Measurements from ENCODE around the gene KNCN.

Gene KNCN

DNA sequence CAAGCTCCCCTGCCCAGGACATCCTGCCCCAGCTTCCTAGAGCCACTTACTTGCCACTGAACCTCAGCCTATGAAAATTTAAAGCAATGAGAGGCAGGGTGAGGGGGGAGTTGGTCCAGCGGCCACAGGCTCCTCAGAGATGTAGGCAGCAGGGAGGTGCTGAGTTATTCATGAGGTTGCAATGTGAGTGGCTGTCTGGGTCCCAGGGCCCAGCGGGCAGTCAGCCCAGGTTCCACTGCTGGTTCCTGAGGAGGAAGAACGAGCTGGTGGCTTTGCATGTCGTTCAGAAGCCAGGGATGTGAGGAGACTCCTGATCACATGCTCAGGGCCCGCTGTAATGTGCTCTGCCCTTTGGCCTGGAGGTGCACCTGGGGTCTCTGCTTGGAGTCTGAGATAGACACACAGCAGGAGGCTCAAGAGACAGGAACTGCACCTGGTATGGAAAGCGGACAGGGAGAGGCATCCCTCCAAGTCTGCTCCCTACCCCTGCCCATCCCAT lies at the start of gene KNCN:
TSS of gene KNCN (minus strand) at position 51 of the 499 bp plus-strand sequence. CDS start 432 bp downstream, outside the sequence.
- TF ChIP-seq, protein P1, sequence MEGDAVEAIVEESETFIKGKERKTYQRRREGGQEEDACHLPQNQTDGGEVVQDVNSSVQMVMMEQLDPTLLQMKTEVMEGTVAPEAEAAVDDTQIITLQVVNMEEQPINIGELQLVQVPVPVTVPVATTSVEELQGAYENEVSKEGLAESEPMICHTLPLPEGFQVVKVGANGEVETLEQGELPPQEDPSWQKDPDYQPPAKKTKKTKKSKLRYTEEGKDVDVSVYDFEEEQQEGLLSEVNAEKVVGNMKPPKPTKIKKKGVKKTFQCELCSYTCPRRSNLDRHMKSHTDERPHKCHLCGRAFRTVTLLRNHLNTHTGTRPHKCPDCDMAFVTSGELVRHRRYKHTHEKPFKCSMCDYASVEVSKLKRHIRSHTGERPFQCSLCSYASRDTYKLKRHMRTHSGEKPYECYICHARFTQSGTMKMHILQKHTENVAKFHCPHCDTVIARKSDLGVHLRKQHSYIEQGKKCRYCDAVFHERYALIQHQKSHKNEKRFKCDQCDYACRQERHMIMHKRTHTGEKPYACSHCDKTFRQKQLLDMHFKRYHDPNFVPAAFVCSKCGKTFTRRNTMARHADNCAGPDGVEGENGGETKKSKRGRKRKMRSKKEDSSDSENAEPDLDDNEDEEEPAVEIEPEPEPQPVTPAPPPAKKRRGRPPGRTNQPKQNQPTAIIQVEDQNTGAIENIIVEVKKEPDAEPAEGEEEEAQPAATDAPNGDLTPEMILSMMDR (IDR thresholded peaks at IDR 0.05; ENCODE audit: low read depth, low read length), result no peak
- no peak for DNase-seq (ENCODE audit: extremely low read depth, low read depth)

DNA sequence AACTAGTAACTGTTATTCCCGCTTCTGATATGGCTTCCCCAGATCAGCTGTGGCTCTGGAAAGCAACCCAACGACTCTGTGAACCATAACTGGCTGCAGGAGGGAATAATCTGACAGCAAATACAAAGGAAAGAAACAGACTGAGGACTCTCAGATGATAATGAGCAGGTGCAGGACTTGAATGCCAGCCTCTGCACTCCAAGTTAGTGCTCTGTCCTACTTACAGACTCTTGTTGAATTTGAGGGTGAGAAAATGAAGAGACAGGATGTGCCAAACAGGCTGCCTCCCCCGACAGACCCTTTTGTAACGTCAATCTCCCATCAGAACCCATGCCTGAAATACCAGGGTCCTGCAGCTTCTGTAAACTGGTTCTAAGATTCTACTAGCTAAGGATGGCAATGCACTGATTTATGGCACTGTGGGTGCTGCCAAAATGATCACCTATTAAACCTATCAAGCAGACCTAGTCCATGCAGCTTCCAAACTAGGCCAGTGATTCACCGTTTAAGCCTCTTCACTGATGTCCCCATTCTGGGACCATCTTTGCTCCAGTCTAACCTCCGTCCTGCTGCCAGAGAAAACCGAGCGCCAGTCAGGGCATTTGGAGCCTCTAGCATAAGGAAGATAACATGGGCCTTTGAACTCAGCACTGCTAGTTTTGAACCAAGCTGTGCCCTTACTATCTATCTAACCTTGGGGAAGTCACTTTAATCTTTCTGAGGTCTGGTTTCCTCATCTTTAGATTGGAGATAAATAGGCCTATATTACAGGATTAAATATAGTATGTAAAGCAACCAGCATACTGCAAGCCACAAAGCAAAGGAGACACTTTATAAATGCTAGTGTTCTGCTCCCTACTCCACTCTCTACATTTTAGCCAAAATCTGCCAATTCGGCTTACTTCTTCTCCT lies 47.9 kb upstream of the KNCN start:
- TF ChIP-seq, protein P1 (IDR thresholded peaks at IDR 0.05; ENCODE audit: low read depth, low read length), result no peak
- no peak for DNase-seq (ENCODE audit: extremely low read depth, low read depth)

DNA sequence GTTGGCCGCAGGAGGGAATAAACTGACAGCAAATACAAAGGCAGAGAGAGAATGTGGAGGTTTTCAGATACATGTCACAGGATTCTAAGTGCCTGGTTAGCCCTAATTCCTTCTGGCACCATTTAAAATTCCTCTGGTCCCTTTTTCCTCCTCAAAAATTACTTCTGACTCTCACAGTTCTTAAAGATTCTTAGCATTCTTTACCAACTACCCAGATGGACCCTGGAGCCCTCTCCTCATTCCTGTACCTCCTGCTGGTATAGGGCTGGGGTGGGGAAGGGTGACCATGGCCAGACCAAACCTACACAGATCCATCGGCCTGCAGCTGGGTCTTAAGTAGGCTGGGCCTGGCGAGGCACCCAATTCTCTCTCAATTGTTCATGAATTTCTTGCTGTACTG lies 45.4 kb upstream of the KNCN start:
- no peak for DNase-seq (ENCODE audit: extremely low read depth, low read depth)
- TF ChIP-seq, protein P1 (IDR thresholded peaks at IDR 0.05; ENCODE audit: low read depth, low read length), result no peak

DNA sequence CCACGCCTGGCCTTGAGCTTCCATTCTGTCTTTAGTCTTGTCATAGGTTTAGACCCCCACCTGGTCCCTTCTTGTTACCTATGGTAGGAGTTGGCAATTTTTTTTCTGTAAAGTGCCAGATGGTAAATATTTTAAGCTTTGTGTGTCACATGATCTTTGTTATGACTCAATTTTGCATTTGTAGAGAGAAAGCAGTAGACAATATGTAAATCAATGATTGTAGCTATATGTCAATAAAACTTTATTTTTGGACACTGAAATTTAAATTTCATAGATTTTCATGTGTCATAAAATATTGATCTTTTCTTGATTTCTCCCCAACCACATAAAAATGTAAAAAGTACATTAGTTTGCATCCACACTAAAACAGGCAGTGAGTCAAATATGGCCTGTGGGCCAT lies 44.6 kb upstream of the KNCN start:
- DNase-seq (ENCODE audit: extremely low read depth, low read depth), result no peak
- TF ChIP-seq, protein P1 (IDR thresholded peaks at IDR 0.05; ENCODE audit: low read depth, low read length), result no peak

DNA sequence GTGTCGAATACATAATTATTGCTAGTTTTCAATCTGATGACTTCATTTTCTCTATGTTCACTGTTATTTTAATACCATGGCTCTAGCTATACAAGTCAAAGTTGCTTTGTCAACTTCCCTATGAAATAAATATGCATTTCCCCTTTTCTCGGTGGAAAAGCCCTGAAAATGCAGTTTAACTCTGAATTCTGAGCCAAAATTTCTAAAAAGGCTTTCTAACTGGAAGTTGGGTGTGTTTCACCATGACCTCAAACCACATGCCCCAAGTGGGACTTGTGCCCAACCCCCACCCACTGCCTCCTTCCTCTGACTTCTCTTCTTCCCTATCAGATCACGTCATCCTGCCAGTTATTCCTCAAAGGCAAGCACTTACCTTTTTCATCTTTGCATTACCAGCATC lies 43.7 kb upstream of the KNCN start:
- no peak for DNase-seq (ENCODE audit: extremely low read depth, low read depth)

DNA sequence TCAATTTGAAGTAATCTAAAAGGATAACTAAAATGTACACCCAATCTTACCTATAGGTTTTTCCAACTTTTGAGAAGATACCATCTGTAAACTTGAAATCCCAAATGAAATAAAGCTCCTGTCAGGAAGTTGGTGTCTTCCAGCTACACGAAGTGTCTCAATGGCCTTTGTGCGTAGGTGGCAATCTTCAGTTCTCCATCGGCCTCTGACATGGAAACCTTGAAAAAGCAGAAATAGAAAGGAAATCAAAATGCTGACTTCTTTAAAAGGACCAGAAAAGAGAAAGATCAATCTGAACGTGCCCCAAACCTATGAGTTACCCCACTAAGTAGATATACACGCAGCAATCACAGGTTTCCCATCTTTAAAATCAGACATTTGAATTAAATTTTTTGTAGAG lies 42.6 kb upstream of the KNCN start:
- TF ChIP-seq, protein P1 (IDR thresholded peaks at IDR 0.05; ENCODE audit: low read depth, low read length), result no peak
- no peak for DNase-seq (ENCODE audit: extremely low read depth, low read depth)

More for the DNA sequence above, 43.7 kb upstream of the KNCN start:
- TF ChIP-seq, protein P1 (IDR thresholded peaks at IDR 0.05; ENCODE audit: low read depth, low read length), result no peak

DNA sequence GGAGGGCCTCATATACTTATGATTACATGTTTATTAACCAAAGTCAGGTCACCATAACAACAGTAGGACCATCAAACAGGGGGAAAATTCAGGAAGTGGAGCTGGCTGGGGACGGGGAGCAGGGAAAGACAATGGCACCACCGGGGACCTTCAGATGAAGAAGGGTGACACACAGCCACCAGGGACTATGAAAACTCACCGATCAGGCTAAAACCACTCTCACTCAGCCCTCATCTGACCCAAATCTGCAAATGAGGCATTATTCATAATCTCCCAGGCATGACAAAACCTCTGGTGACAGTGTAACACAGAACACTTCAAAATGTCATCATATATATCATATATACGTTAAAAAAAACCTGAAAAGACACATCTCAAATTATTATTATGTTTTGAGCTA lies 41.4 kb upstream of the KNCN start:
- TF ChIP-seq, protein P1 (IDR thresholded peaks at IDR 0.05; ENCODE audit: low read depth, low read length), result no peak
- DNase-seq (ENCODE audit: extremely low read depth, low read depth), result no peak
